Common myeloid progenitor, CD34-positive (primary cell): ENCODE data around the gene ZNF598.
"Not testable (repeated sequence)": the region's sequence is repeated elsewhere in the genome, so short reads cannot be mapped to it uniquely, and the experiment has no call there.

Experiments
- CTCF ChIA-PET: fragments of 350-600 bp; sonication (Branson Sonifier 250); formaldehyde crosslinking; loops from one replicate; lab custom pipeline; 2021; ENCODE audit warnings: antibody characterized with exemption; lab: Charles Lee
- POLR2A ChIA-PET: fragments of 350-600 bp; sonication (Branson Sonifier 250); formaldehyde crosslinking; loops from one replicate; lab custom pipeline; 2021; ENCODE audit warnings: antibody characterized with exemption; lab: Charles Lee
- DNase-seq, 3 donors: peaks; one replicate each; pipeline versions ENCODE4 v3.0.0 to v3.0.0-alpha.2; 2013
- H3K27ac ChIP-seq, 2 experiments: 1 replicate in 1 of 2; 2 replicates in 1 of 2; pipeline ENCODE4 v1.7.0; 2013; ENCODE audit warnings: inconsistent platforms in 2 of 2, low read length in 2 of 2, mild to moderate bottlenecking in 2 of 2, low read depth in 1 of 2, moderate library complexity in 1 of 2; ENCODE audit not compliant: severe bottlenecking in 2 of 2, insufficient read depth in 1 of 2, poor library complexity in 1 of 2
- H3K27me3 ChIP-seq, 5 experiments: replicated peaks in 2 of 5; 1 replicate in 3 of 5; 2 replicates in 2 of 5; pipeline versions ENCODE4 v1.6.1 to v1.7.0; 2013; ENCODE audit warnings: low read length in 4 of 5, mild to moderate bottlenecking in 2 of 5, moderate library complexity in 2 of 5, inconsistent platforms in 1 of 5; ENCODE audit not compliant: insufficient read depth in 5 of 5, control insufficient read depth in 4 of 5
- H3K36me3 ChIP-seq, 4 experiments: 1 replicate in 2 of 4; 2 replicates in 2 of 4; pipeline versions ENCODE4 v1.6.1 to v1.7.0; 2013; ENCODE audit warnings: low read length in 3 of 4, control low read depth in 1 of 4, mild to moderate bottlenecking in 1 of 4; ENCODE audit not compliant: control insufficient read depth in 4 of 4, insufficient read depth in 4 of 4
- H3K4me1 ChIP-seq, 4 experiments: 1 replicate in 3 of 4; 2 replicates in 1 of 4; pipeline versions ENCODE4 v1.6.1 to v1.7.1; 2013; ENCODE audit warnings: low read length in 3 of 4, mild to moderate bottlenecking in 3 of 4, control low read depth in 1 of 4, inconsistent platforms in 1 of 4, moderate library complexity in 1 of 4; ENCODE audit not compliant: control insufficient read depth in 4 of 4, insufficient read depth in 4 of 4; ENCODE audit errors: control extremely low read depth in 1 of 4
- H3K4me3 ChIP-seq, 7 experiments: 1 replicate in 4 of 7; 2 replicates in 3 of 7; pipeline versions ENCODE4 v1.5.1 to v1.7.0; 2013; ENCODE audit warnings: mild to moderate bottlenecking in 7 of 7, low read length in 6 of 7, moderate library complexity in 6 of 7, inconsistent platforms in 2 of 7, low read depth in 2 of 7, control low read depth in 1 of 7; ENCODE audit not compliant: insufficient read depth in 4 of 7, control insufficient read depth in 1 of 7; ENCODE audit errors: extremely low read depth in 1 of 7
- H3K9me3 ChIP-seq, 5 experiments: 1 replicate in 4 of 5; 2 replicates in 1 of 5; pipeline versions ENCODE4 v1.6.1 to v1.7.1; 2013; ENCODE audit warnings: low read length in 4 of 5, mild to moderate bottlenecking in 2 of 5, inconsistent platforms in 1 of 5, low read depth in 1 of 5, moderate library complexity in 1 of 5; ENCODE audit not compliant: control insufficient read depth in 4 of 5, insufficient read depth in 2 of 5; ENCODE audit errors: control extremely low read depth in 1 of 5
- WGBS: methylation state at CpG from one replicate; pipeline ENCODE4 v1.1.5; 2013; ENCODE audit not compliant: insufficient coverage; 5-methylcytosine and 5-hydroxymethylcytosine counted together

The ZNF598 gene

DNA sequence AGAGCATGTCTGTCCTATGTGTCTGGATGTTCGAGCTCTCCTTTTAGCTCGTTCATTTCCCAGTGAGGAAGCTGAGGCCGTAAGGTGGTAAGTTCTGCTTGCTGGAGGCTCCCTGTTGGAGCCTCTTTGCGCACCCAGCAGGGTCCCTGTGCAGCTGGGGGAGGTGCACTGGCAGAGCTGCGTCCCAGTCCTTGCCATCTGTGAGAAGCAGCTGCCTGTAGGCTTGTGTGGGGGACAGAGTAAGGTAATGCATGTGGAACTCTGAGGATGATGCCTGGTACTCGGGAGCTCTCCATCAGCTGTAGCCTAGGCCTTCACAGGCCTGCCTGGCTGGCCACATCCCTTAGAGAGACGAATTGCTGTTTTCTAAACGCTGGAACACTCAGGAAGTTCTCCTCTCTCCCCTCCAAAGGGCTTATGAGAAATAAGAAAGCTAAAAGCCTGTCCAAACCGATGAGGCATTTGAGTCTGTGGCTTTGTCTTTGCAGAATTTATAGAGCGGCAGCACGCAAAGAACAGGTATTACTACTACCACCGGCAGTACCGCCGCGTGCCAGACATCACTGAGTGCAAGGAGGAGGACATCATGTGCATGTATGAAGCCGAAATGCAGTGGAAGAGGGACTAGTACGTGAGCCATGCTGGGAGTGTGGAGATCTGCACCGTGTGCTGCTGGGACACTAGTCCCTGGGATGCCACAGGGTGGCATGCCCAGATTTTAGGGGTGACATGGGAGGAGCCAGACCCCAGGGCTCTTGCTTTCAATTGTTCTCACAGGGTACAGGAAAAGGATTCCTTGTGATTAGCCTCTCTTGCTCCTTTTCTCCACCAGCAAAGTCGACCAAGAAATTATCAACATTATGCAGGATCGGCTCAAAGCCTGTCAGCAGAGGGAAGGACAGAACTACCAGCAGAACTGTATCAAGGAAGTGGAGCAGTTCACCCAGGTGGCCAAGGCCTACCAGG is 48.7 kb downstream of the ZNF598 start:
- Histone ChIP-seq H3K4me1 (peaks cover 0 to 54% (median 47%) of the 10 kb centered on the region in 4 experiments), H3K9me3 (no peaks in the 10 kb centered on the region), H3K4me3 (peak overlapping the region in 5 of 7 experiments; percentile 16 to 90 (median 82)), H3K27ac (peak overlapping the region in 1 of 2 experiments; percentile 84), H3K27me3 (peaks cover 0 to 7% (median 0%) of the 10 kb centered on the region in 5 experiments), H3K36me3 (peaks cover 0 to 33% (median 23%) of the 10 kb centered on the region in 4 experiments)
- peak in 1 of 3 donors; percentile 32 for DNase-seq
- ChIA-PET CTCF (interaction anchor here (0.9 to 1.2 kb wide), 3 partner anchors 9 to 10 kb away, joined by 3 to 6 read pairs (median 3); no protein-coding TSS in a partner anchor), POLR2A (interaction anchor here (1.3 kb wide), 1 partner anchor 11 kb away, joined by 5 read pairs; the partner anchor contains the start of gene TBL3)
- WGBS, result 77% methylated on average over 19 of the region's 20 CpGs

DNA sequence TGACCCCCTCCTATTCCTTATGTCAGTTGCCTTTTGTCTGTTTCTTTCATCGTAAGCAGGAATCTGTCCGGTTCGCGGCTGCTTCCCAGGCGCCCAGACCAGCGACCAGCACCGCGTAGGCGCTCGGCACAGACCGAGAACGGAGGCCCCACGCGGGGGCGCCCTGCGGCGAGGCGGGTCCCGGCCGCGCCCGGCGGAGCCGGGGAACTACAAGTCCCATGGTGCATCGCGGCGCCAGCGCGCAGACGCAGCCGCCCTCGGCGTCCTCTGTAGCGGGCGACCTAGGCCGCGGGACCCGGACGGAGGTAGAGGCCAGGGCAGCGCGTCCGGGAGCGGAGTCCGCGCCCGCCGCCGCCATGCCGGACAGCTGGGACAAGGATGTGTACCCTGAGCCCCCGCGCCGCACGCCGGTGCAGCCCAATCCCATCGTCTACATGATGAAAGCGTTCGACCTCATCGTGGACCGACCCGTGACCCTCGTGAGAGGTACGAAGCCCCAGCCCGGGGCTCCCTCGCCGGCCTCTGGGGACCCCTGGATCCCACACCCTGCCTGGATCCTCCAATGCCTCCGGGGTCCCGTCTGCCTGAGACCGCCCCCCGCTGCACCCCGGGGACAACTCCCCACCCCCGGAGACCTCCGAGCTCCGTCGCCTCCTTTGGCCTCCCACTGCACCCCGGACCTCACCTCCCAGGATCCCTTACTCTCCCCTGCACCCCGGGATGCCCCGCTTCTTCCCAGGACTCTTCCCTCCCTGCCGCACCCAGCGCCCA is 50.2 kb downstream of the ZNF598 start, which contains the start of gene NDUFB10:
NDUFB10 (plus strand) TSS at position 270 of the 771 bp plus-strand sequence; CDS start at position 357, 87 bp downstream.
- POLR2A ChIA-PET, result interaction anchor here (0.6 to 1.1 kb wide), 2 partner anchors 12 to 213 kb away, joined by 3 to 4 read pairs; partner anchors contain the start of gene TBL3
- peak within 1 kb of the TSS; percentile 51 to 90 (median 81) for H3K4me3 ChIP-seq
- H3K36me3 ChIP-seq, result peaks cover 0 to 33% (median 23%) of the 10 kb centered on the region in 4 experiments
- peaks cover 0 to 48% (median 38%) of the 10 kb centered on the region in 4 experiments for H3K4me1 ChIP-seq
- under 1% methylated on average over 70 of the region's 79 CpGs for WGBS
- H3K27ac ChIP-seq, result peak within 1 kb of the TSS; percentile 54 to 84
- H3K27me3 ChIP-seq, result peaks cover 0 to 7% (median 0%) of the 10 kb centered on the region in 5 experiments
- CTCF ChIA-PET, result interaction anchor here (0.6 to 1.0 kb wide), 3 partner anchors 10 to 32 kb away, joined by 3 read pairs; no protein-coding TSS in a partner anchor
- no peaks in the 10 kb centered on the region for H3K9me3 ChIP-seq
- peak; percentile 84 to 89 (median 87) for DNase-seq

DNA sequence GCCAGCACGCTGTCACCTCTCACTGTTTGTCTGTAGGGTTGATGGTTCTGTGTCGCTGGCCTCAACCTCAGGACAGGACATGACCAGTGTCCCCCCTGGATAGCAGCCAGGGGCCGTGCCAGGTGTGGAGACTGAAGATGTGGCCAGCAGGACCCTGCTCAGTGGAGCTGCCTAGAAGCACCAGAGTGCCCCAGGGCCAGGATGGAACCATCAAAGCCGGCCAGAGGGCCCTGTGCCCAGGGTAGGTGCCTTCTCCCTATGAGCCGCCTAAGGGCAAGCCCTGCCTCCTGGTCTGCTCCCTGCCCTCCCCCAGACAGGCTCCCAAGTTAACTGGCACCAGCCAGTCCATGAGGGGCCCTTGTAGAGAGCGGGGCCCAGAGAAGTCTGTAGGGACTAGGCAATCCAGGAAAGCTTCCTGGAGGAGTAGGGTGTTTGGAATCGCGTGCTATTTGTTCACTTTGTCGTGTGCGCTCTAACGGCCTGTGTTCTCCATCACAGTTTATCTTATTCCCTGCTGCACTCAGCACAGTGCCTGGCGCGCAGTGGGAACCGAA is 50.8 kb downstream of the ZNF598 start:
- WGBS, result 58% methylated on average over 11 of the region's 14 CpGs
- Histone ChIP-seq H3K27ac (no peak overlapping the region), H3K4me1 (peaks cover 0 to 45% (median 34%) of the 10 kb centered on the region in 4 experiments), H3K36me3 (peaks cover 0 to 29% (median 22%) of the 10 kb centered on the region in 4 experiments), H3K9me3 (no peaks in the 10 kb centered on the region), H3K27me3 (peaks cover 0 to 7% (median 0%) of the 10 kb centered on the region in 5 experiments), H3K4me3 (peak overlapping the region in 4 of 7 experiments; percentile 69 to 90 (median 82))
- CTCF ChIA-PET, result interaction anchor here (0.6 kb wide), 1 partner anchor 31 kb away, joined by 3 read pairs; no protein-coding TSS in a partner anchor
- no peak for DNase-seq
- POLR2A ChIA-PET, result interaction anchor here (0.6 to 1.1 kb wide), 2 partner anchors 13 to 214 kb away, joined by 3 to 4 read pairs; partner anchors contain the start of gene TBL3

DNA sequence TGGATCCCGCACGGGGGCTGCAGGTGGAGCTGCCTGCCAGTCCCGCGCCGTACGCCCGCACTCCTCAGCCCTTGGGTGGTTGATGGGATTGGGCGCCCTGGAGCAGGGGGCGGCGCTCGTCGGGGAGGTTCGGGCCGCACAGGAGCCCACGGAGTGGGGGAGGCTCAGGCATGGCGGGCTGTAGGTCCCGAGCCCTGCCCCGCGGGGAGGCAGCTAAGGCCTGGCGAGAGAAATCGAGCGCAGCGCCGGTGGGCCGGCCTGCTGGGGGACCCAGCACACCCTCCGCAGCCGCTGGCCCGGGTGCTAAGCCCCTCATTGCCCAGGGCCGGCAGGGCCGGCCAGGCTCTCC is 51.5 kb downstream of the ZNF598 start:
- H3K27ac ChIP-seq, CTCF ChIA-PET, DNase-seq, H3K4me3 ChIP-seq, H3K9me3 ChIP-seq, H3K27me3 ChIP-seq: not testable (repeated sequence)
- POLR2A ChIA-PET, result interaction anchor here (0.6 kb wide), 1 partner anchor 14 kb away, joined by 3 read pairs; the partner anchor contains the start of gene TBL3
- WGBS, result 75% methylated on average over 20 of the region's 30 CpGs
- Histone ChIP-seq H3K4me1 (peaks cover 0 to 38% (median 27%) of the 10 kb centered on the region in 4 experiments), H3K36me3 (peaks cover 0 to 22% (median 19%) of the 10 kb centered on the region in 4 experiments)

DNA sequence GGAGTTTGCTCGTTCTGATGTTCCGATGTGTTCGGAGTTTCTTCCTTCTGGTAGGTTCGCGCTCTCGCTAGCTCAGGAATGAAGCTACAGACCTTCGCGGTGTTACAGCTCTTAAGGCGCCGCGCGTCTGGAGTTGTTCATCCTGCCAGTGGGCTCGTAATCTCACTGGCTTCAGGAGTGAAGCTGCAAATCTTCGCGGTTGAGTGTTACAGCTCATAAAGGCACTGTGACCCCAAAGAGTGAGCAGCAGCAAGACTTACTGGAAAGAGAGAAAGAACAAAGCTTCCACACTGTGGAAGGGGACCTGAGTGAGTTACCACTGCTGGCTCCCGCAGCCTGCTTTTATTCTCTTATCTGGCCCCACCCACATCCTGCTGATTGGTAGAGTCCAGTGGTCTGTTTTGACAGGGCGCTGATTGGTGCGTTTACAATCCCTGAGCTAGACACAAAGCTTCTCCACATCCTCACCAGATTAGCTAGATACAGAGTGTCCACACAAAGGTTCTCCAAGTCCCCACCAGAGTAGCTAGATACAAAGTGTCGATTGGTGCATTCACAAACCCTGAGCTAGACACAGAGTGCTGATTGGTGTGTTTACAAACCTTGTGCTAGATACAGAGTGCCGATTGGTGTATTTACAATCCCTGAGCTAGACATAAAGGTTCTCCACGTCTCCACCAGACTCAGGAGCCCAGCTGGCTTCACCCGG is 52.0 kb downstream of the ZNF598 start:
- CTCF ChIA-PET, H3K27me3 ChIP-seq, H3K4me3 ChIP-seq, H3K27ac ChIP-seq, H3K9me3 ChIP-seq, DNase-seq: not testable (repeated sequence)
- WGBS, result 89% methylated on average over 15 of the region's 22 CpGs
- H3K4me1 ChIP-seq, result peaks cover 0 to 33% (median 25%) of the 10 kb centered on the region in 4 experiments
- POLR2A ChIA-PET, result interaction anchor here (0.6 kb wide), 1 partner anchor 14 kb away, joined by 3 read pairs; the partner anchor contains the start of gene TBL3
- peaks cover 0 to 17% (median 14%) of the 10 kb centered on the region in 4 experiments for H3K36me3 ChIP-seq
